ENCODE data around the gene CDON. TPM values are rescaled to one million over a fixed set of nuclear protein-coding genes. Genes with fewer than 3 reads are reported as not detected.

Gene CDON
- total and polyA plus RNA-seq, 4 donors, result 1.5 to 25.6 (median 9.9) TPM

Other genes starting within 250 kb of the CDON start
- not detected for gene PATE4, start 229.6 kb downstream of the CDON start, total RNA-seq
- gene PATE4, start 229.6 kb downstream of the CDON start, polyA plus RNA-seq, result not detected
- 1 to 10 TPM; 1.6 to 2.4 TPM for gene HYLS1, start 175.2 kb downstream of the CDON start, total RNA-seq
- gene HYLS1, start 175.2 kb downstream of the CDON start, polyA plus RNA-seq, result 1 to 10 TPM; 1.5 to 2.6 TPM
- gene PUS3, start 159.7 kb downstream of the CDON start, total RNA-seq, result 10 to 100 TPM in 1 of 2 donors, 1 to 10 TPM in 1; 6.9 to 11.3 TPM
- gene PUS3, start 159.7 kb downstream of the CDON start, polyA plus RNA-seq, result 10 to 100 TPM; 10.2 to 15.7 TPM
- gene DDX25, start 158.4 kb downstream of the CDON start, total RNA-seq, result under 1 TPM; 0.14 to 0.18 TPM
- gene DDX25, start 158.4 kb downstream of the CDON start, polyA plus RNA-seq, result under 1 TPM; 0.16 to 0.37 TPM
- gene VSIG10L2, start 116.8 kb downstream of the CDON start, total RNA-seq, result under 1 TPM; 0.18 to 0.43 TPM
- under 1 TPM; 0.26 to 0.33 TPM for gene VSIG10L2, start 116.8 kb downstream of the CDON start, polyA plus RNA-seq
- 10 to 100 TPM; 25.2 to 27.8 TPM for gene RPUSD4, start 148.8 kb upstream of the CDON start, total RNA-seq
- gene RPUSD4, start 148.8 kb upstream of the CDON start, polyA plus RNA-seq, result 10 to 100 TPM; 13.3 to 14.3 TPM
- 10 to 100 TPM; 23.0 to 24.3 TPM for gene FAM118B, start 148.9 kb upstream of the CDON start, total RNA-seq
- gene FAM118B, start 148.9 kb upstream of the CDON start, polyA plus RNA-seq, result 10 to 100 TPM; 10.8 to 18.4 TPM
- 100 to 1,000 TPM in 1 of 2 donors, 10 to 100 TPM in 1; 51.7 to 145 TPM for gene SRPRA, start 206.0 kb upstream of the CDON start, total RNA-seq
- 100 to 1,000 TPM in 1 of 2 donors, 10 to 100 TPM in 1; 57.5 to 107 TPM for gene SRPRA, start 206.0 kb upstream of the CDON start, polyA plus RNA-seq
- 10 to 100 TPM; 18.0 to 28.4 TPM for gene FOXRED1, start 206.3 kb upstream of the CDON start, total RNA-seq
- 10 to 100 TPM; 19.3 to 22.2 TPM for gene FOXRED1, start 206.3 kb upstream of the CDON start, polyA plus RNA-seq
- gene TIRAP, start 220.2 kb upstream of the CDON start, total RNA-seq, result 10 to 100 TPM; 10.9 to 12.5 TPM
- 1 to 10 TPM; 5.5 to 8.6 TPM for gene TIRAP, start 220.2 kb upstream of the CDON start, polyA plus RNA-seq
- 10 to 100 TPM; 10.7 to 20.4 TPM for gene DCPS, start 241.2 kb upstream of the CDON start, total RNA-seq
- gene DCPS, start 241.2 kb upstream of the CDON start, polyA plus RNA-seq, result 10 to 100 TPM; 20.4 to 26.3 TPM

Measured in lung (tissue), 4 donors.